ENCODE measurements around the gene CD83. TPM values are rescaled to one million over a fixed set of nuclear protein-coding genes. Genes with fewer than 3 reads are reported as not detected.

CD83 gene
- total RNA-seq, 4 donors from 2014 or later = 0.82 to 4.8 (median 2.1) TPM

- WGBS, 2 donors (ENCODE audit: low coverage in 1 of 2) = 75 to 78% methylated on average over 4 to 5 of the region's 5 CpGs
- in situ Hi-C loops (cut with MboI; ENCODE audit: low pct_ligation_motif_present in 1 of 4, low pct_unique_long_range_greater_than_20kb in 1 of 4, low sequenced_read_pairs in 3 of 4) = loop anchor here (10.0 to 25.0 kb wide), 3 partner anchors 227 to 237 kb away; partner anchors contain the start of gene RNF182 (in 1 of the 4)
- H3K4me3 ChIP-seq = no peak overlapping the region
- H3K9me3 ChIP-seq = no peaks in the 10 kb centered on the region
- DNase-seq = no peak
- H3K4me1 ChIP-seq = no peaks in the 10 kb centered on the region
- intact Hi-C loops (cut with DNase I; ENCODE audit: low total_unique reads) = loop anchor here (10.0 kb wide), 1 partner anchor 237 kb away; no protein-coding TSS in a partner anchor
- H3K36me3 ChIP-seq = no peaks in the 10 kb centered on the region
- TF ChIP-seq POLR2AphosphoS5 (IDR thresholded peaks at IDR 0.05) (no peak), EP300 (IDR thresholded peaks at IDR 0.05; ENCODE audit: low read depth) (no peak), POLR2A (IDR thresholded peaks at IDR 0.05) (no peak), CTCF (IDR thresholded peaks at IDR 0.05) (no peak)
- H3K27me3 ChIP-seq = no peaks in the 10 kb centered on the region
- H3K27ac ChIP-seq = no peak overlapping the region
Measured at GRCh38 chr6:14141351-14142062, 23.9 kb downstream of the CD83 start.

- no peak for TF ChIP-seq CTCF (IDR thresholded peaks at IDR 0.05)
- no peak for TF ChIP-seq POLR2A (IDR thresholded peaks at IDR 0.05)
- TF ChIP-seq EP300 (IDR thresholded peaks at IDR 0.05; ENCODE audit: low read depth) = no peak
- no peak for TF ChIP-seq POLR2AphosphoS5 (IDR thresholded peaks at IDR 0.05)
- DNase-seq = no peak
- H3K27ac ChIP-seq = no peak overlapping the region
- WGBS, 2 donors (ENCODE audit: low coverage in 1 of 2) = 83 to 87% methylated on average over 1 to 7 of the region's 7 CpGs
- intact Hi-C loops (cut with DNase I; ENCODE audit: low total_unique reads) = loop anchor here (10.0 kb wide), 1 partner anchor 237 kb away; no protein-coding TSS in a partner anchor
- H3K4me1 ChIP-seq = no peaks in the 10 kb centered on the region
- no peaks in the 10 kb centered on the region for H3K27me3 ChIP-seq
- H3K4me3 ChIP-seq = no peak overlapping the region
- in situ Hi-C loops (cut with MboI; ENCODE audit: low pct_ligation_motif_present in 1 of 4, low pct_unique_long_range_greater_than_20kb in 1 of 4, low sequenced_read_pairs in 3 of 4) = loop anchor here (10.0 to 25.0 kb wide), 3 partner anchors 227 to 237 kb away; partner anchors contain the start of gene RNF182 (in 1 of the 4)
- H3K36me3 ChIP-seq = no peaks in the 10 kb centered on the region
- H3K9me3 ChIP-seq = no peaks in the 10 kb centered on the region
Measured at GRCh38 chr6:14142063-14142450, 24.5 kb downstream of the CD83 start.

DNA sequence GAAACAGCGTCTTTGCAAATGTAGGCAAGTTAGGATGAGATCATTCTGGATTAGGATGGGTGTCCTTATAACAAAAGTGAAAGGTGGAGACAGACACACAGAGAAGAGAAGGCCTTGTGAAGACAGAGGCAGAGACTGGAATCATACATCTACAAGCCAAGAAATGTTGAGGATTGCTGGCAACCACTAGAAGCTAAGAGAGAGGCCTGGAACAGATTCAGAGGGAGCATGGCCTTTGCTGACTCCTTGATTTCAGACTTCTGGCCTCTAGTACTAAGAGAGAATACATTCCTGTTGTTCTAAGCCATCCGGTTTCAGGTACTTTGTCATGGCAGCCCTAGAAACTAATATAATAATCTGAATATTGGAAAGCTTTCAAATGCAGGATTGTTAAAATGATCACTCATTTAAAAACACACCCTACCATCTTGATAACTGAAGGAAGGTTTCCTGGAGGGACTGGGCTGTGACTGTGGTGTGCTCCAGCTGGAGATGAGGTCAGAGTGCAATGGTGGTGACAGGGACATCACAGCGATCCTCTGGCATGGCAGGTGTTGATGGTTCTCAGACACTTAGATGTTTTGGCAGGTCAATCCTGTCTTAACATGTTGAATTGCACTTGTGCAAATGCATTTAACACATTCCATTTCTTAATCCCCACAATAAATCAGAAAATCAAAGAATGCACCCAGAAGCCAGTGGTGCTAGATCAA lies 25.1 kb downstream of the CD83 start:
- intact Hi-C loops (cut with DNase I; ENCODE audit: low total_unique reads) = loop anchor here (10.0 kb wide), 1 partner anchor 238 kb away; no protein-coding TSS in a partner anchor
- Histone ChIP-seq H3K36me3 (no peaks in the 10 kb centered on the region), H3K27ac (no peak overlapping the region), H3K9me3 (no peaks in the 10 kb centered on the region), H3K4me1 (no peaks in the 10 kb centered on the region), H3K4me3 (no peak overlapping the region), H3K27me3 (no peaks in the 10 kb centered on the region)
- in situ Hi-C loops (cut with MboI; ENCODE audit: low pct_ligation_motif_present in 1 of 4, low pct_unique_long_range_greater_than_20kb in 1 of 4, low sequenced_read_pairs in 3 of 4) = loop anchor here (10.0 to 25.0 kb wide), 3 partner anchors 228 to 238 kb away; partner anchors contain the start of gene RNF182 (in 1 of the 4)
- 60 to 77% methylated on average over 3 of the region's 3 CpGs for WGBS, 2 donors (ENCODE audit: low coverage in 1 of 2)
- TF ChIP-seq EP300 (IDR thresholded peaks at IDR 0.05; ENCODE audit: low read depth) = no peak
- no peak for TF ChIP-seq POLR2AphosphoS5 (IDR thresholded peaks at IDR 0.05)
- TF ChIP-seq CTCF (IDR thresholded peaks at IDR 0.05) = no peak
- DNase-seq = no peak

GRCh38 chr6:14143305-14143704 lies 25.7 kb downstream of the CD83 start:
- 84 to 93% methylated on average over 2 to 4 of the region's 4 CpGs for WGBS, 2 donors (ENCODE audit: low coverage in 1 of 2)
- H3K9me3 ChIP-seq = no peaks in the 10 kb centered on the region
- no peaks in the 10 kb centered on the region for H3K27me3 ChIP-seq
- in situ Hi-C loops (cut with MboI; ENCODE audit: low pct_ligation_motif_present in 1 of 4, low pct_unique_long_range_greater_than_20kb in 1 of 4, low sequenced_read_pairs in 3 of 4) = loop anchor here (10.0 to 25.0 kb wide), 3 partner anchors 229 to 239 kb away; partner anchors contain the start of gene RNF182 (in 1 of the 4)
- no peaks in the 10 kb centered on the region for H3K36me3 ChIP-seq
- H3K27ac ChIP-seq = no peak overlapping the region
- H3K4me1 ChIP-seq = no peaks in the 10 kb centered on the region
- intact Hi-C loops (cut with DNase I; ENCODE audit: low total_unique reads) = loop anchor here (10.0 kb wide), 1 partner anchor 239 kb away; no protein-coding TSS in a partner anchor
- H3K4me3 ChIP-seq = no peak overlapping the region
- no peak for DNase-seq
- no peak for TF ChIP-seq POLR2A (IDR thresholded peaks at IDR 0.05)
- TF ChIP-seq CTCF (IDR thresholded peaks at IDR 0.05) = no peak
- no peak for TF ChIP-seq EP300 (IDR thresholded peaks at IDR 0.05; ENCODE audit: low read depth)
- TF ChIP-seq POLR2AphosphoS5 (IDR thresholded peaks at IDR 0.05) = no peak
